Measurements from ENCODE around the gene ZNF414. TPM values are rescaled to one million over a fixed set of nuclear protein-coding genes. Genes with fewer than 3 reads are reported as not detected.

The ZNF414 gene
- total and polyA plus RNA-seq, 10 of the 15 experiments (the other 5 are each of a cell fraction or from before 2014, with no cell fraction given) = 0.16 to 23.7 (median 5.3) TPM; not detected in 1

- Histone ChIP-seq H3K79me2 (ENCODE audit: control insufficient read depth, insufficient read depth, low read length) (no peaks in the 10 kb centered on the region), H3K27ac (ENCODE audit: control insufficient read depth, insufficient read depth) (no peak overlapping the region), H2AFZ (ENCODE audit: control insufficient read depth, low read depth, low read length) (no peak overlapping the region; the same call in 1 of the 2 replicates), H3K4me3 (no peak overlapping the region), H3K4me2 (ENCODE audit: control insufficient read depth, insufficient read depth) (no peak overlapping the region), H3K9ac (ENCODE audit: control insufficient read depth, insufficient read depth, low read length) (no peak overlapping the region), H3K9me3 (replicated peaks; ENCODE audit: control insufficient read depth, insufficient read depth, low read length) (no peaks in the 10 kb centered on the region), H3K4me1 (ENCODE audit: control insufficient read depth, insufficient read depth, low read length) (no peaks in the 10 kb centered on the region), H3K36me3 (ENCODE audit: control insufficient read depth in 2 of 2, insufficient read depth in 2 of 2, low read length in 1 of 2) (peaks cover 0 to 2% of the 10 kb centered on the region in 2 experiments; a peak in 3 of 4 replicates), H4K20me1 (ENCODE audit: control insufficient read depth, insufficient read depth) (no peaks in the 10 kb centered on the region), H3K27me3 (replicated peaks in 1 of 2; ENCODE audit: control insufficient read depth in 2 of 2, insufficient read depth in 2 of 2, low read length in 1 of 2) (no peaks in the 10 kb centered on the region)
- SMC1A ChIA-PET (ENCODE audit: uncharacterized antibody, unreplicated experiment) = no interaction called here
- in situ Hi-C loops (cut with MboI) = no loop called here
- no peak for ATAC-seq
- TF ChIP-seq TBL1XR1 (IDR thresholded peaks at IDR 0.05; ENCODE audit: low read depth, low read length) = no peak
- no peak for TF ChIP-seq GABPA (IDR thresholded peaks at IDR 0.05; ENCODE audit: low read depth)
- no peak for TF ChIP-seq ZBTB4 (CRISPR knock-in tag; IDR thresholded peaks at IDR 0.05)
- no peak for TF ChIP-seq NR2C1 (IDR thresholded peaks at IDR 0.05)
- TF ChIP-seq ZNF217 (IDR thresholded peaks at IDR 0.05) = no peak
- TF ChIP-seq TCF3 (IDR thresholded peaks at IDR 0.05; ENCODE audit: borderline replicate concordance, insufficient read depth, low read depth, low read length) = no peak
- TF ChIP-seq, protein P1, sequence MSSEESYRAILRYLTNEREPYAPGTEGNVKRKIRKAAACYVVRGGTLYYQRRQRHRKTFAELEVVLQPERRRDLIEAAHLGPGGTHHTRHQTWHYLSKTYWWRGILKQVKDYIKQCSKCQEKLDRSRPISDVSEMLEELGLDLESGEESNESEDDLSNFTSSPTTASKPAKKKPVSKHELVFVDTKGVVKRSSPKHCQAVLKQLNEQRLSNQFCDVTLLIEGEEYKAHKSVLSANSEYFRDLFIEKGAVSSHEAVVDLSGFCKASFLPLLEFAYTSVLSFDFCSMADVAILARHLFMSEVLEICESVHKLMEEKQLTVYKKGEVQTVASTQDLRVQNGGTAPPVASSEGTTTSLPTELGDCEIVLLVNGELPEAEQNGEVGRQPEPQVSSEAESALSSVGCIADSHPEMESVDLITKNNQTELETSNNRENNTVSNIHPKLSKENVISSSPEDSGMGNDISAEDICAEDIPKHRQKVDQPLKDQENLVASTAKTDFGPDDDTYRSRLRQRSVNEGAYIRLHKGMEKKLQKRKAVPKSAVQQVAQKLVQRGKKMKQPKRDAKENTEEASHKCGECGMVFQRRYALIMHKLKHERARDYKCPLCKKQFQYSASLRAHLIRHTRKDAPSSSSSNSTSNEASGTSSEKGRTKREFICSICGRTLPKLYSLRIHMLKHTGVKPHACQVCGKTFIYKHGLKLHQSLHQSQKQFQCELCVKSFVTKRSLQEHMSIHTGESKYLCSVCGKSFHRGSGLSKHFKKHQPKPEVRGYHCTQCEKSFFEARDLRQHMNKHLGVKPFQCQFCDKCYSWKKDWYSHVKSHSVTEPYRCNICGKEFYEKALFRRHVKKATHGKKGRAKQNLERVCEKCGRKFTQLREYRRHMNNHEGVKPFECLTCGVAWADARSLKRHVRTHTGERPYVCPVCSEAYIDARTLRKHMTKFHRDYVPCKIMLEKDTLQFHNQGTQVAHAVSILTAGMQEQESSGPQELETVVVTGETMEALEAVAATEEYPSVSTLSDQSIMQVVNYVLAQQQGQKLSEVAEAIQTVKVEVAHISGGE (CRISPR knock-in tag; IDR thresholded peaks at IDR 0.05) = no peak
- no peak for TF ChIP-seq USF1 (IDR thresholded peaks at IDR 0.05; ENCODE audit: borderline replicate concordance, extremely low read length, insufficient read depth, low read depth, low read length)
- WGBS (ENCODE audit: insufficient coverage, insufficient replicate concordance, low lambda C conversion rate, missing lambda C conversion rate) = 39% methylated on average over 7 of the region's 7 CpGs
- POLR2A ChIA-PET = no interaction called here
- CTCF ChIA-PET = interaction anchor here (1.3 kb wide), 1 partner anchor 12 kb away, joined by 6 read pairs; no protein-coding TSS in a partner anchor
- DNase-seq (ENCODE audit: low read depth, low spot score) = no peak
- RAD21 ChIA-PET (ENCODE audit: unreplicated experiment) = no interaction called here
- BruUV-seq (replicated peaks) = no TSS peak
- FAIRE-seq = no peak
- intact Hi-C loops (cut with micrococcal nuclease; ENCODE audit: unreplicated experiment) = no loop called here
These were observed 19.8 kb downstream of the ZNF414 start for GRCh38 chr19:8494158-8494557.

Data from GM12878 (cell line).